H1 (cell line): ENCODE measurements around the gene SNRNP40. TPM values are rescaled to one million over a fixed set of nuclear protein-coding genes. Genes with fewer than 3 reads are reported as not detected.
A peak's percentile ranks its signal among the peaks of the same experiment; 100 is the strongest.

Source experiments
- CTCF ChIA-PET: fragments of 300-600 bp; sonication (Branson Sonifier 250); formaldehyde crosslinking; loops from one replicate; lab custom pipeline; 2021; ENCODE audit not compliant: partially characterized antibody; lab: Charles Lee
- POLR2A ChIA-PET: fragments of 300-600 bp; sonication (Branson Sonifier 250); formaldehyde crosslinking; loops from one replicate; lab custom pipeline; 2021; ENCODE audit warnings: inconsistent platforms; ENCODE audit not compliant: partially characterized antibody; lab: Charles Lee
- DNase-seq, 2 experiments: peaks; one replicate each; pipeline versions ENCODE4 v3.0.0 to v3.0.0-alpha.2; 2010 to 2022; ENCODE audit warnings: low spot score in 2 of 2, low read depth in 1 of 2, mixed read lengths in 1 of 2
- FAIRE-seq: peaks from 2 replicates; lab custom pipeline; 2011; peaks lifted over from hg19 to GRCh38; lab: Jason Lieb, UNC
- H2AFZ ChIP-seq: 2 replicates; pipeline ENCODE4 v1.8.1; 2012; ENCODE audit warnings: low read length, inconsistent platforms
- H2AK5ac ChIP-seq: 2 replicates; pipeline ENCODE4 v1.6.1; 2013; ENCODE audit warnings: low read depth, low read length
- H2BK120ac ChIP-seq: replicated peaks from 2 replicates; pipeline ENCODE3; 2013; ENCODE audit warnings: low read depth, low read length, inconsistent platforms
- H2BK12ac ChIP-seq: 2 replicates; pipeline ENCODE4 v1.6.1; 2013; ENCODE audit warnings: low read depth, low read length
- H2BK15ac ChIP-seq: 2 replicates; pipeline ENCODE4 v1.6.1; 2013; ENCODE audit warnings: low read length
- H2BK20ac ChIP-seq: 2 replicates; pipeline ENCODE4 v1.6.1; 2013; ENCODE audit warnings: low read length
- H2BK5ac ChIP-seq: 2 replicates; pipeline ENCODE4 v1.6.1; 2013; ENCODE audit warnings: low read depth, low read length
- H3K14ac ChIP-seq: 2 replicates; pipeline ENCODE4 v1.6.1; 2013; ENCODE audit warnings: inconsistent platforms; ENCODE audit not compliant: insufficient read length
- H3K18ac ChIP-seq: 2 replicates; pipeline ENCODE4 v1.6.1; 2013; ENCODE audit warnings: low read length; ENCODE audit errors: extremely low read depth
- H3K23ac ChIP-seq: 2 replicates; pipeline ENCODE4 v1.6.1; 2013; ENCODE audit warnings: inconsistent platforms; ENCODE audit not compliant: insufficient read length
- H3K23me2 ChIP-seq: 2 replicates; pipeline ENCODE4 v1.6.1; 2013; ENCODE audit warnings: low read depth, low read length
- H3K27ac ChIP-seq: 2 replicates; pipeline ENCODE4 v1.6.1; 2011; ENCODE audit warnings: low read depth, low read length, inconsistent platforms
- H3K27me3 ChIP-seq, 4 experiments: replicated peaks in 1 of 4; 1 replicate in 1 of 4; 2 replicates in 3 of 4; pipeline versions ENCODE4 v1.6.1 to v1.8.1; 2011 to 2013; ENCODE audit warnings: low read length in 3 of 4, mild to moderate bottlenecking in 3 of 4, inconsistent platforms in 2 of 4, mixed read lengths in 2 of 4, moderate library complexity in 1 of 4; ENCODE audit not compliant: control insufficient read depth in 3 of 4, insufficient read depth in 3 of 4; ENCODE audit errors: extremely low read depth in 1 of 4
- H3K36me3 ChIP-seq, 4 experiments: 2 replicates each; pipeline versions ENCODE4 v1.6.1 to v1.8.1; 2011 to 2013; ENCODE audit warnings: mild to moderate bottlenecking in 4 of 4, low read length in 3 of 4, moderate library complexity in 2 of 4, control low read depth in 1 of 4, inconsistent platforms in 1 of 4; ENCODE audit not compliant: insufficient read depth in 4 of 4, control insufficient read depth in 2 of 4
- H3K4ac ChIP-seq: replicated peaks from 2 replicates; pipeline ENCODE3; 2013; ENCODE audit warnings: low read length, low read depth, mixed read lengths, inconsistent platforms; ENCODE audit not compliant: insufficient read length
- H3K4me1 ChIP-seq, 4 experiments: replicated peaks in 1 of 4; 1 replicate in 1 of 4; 2 replicates in 3 of 4; pipeline versions ENCODE4 v1.6.1 to v1.8.1; 2011 to 2013; ENCODE audit warnings: low read length in 3 of 4, inconsistent platforms in 2 of 4, mixed read lengths in 1 of 4; ENCODE audit not compliant: insufficient read depth in 4 of 4, control insufficient read depth in 3 of 4
- H3K4me2 ChIP-seq, 2 experiments: 2 replicates each; pipeline versions ENCODE4 v1.6.1 to v1.8.1; 2011 to 2013; ENCODE audit warnings: low read depth in 2 of 2, low read length in 2 of 2, control low read depth in 1 of 2, inconsistent platforms in 1 of 2, mild to moderate bottlenecking in 1 of 2; ENCODE audit not compliant: insufficient read depth in 1 of 2
- H3K4me3 ChIP-seq, 4 experiments: fragments of 200-600, 300-600 bp in 1 of 4; sonication (generic), shearing (Covaris generic), sonication (Bioruptor Twin) in 1 of 4; 2 replicates each; pipeline versions ENCODE4 v1.5.1 to v1.8.1; 2011 to 2016; ENCODE audit warnings: low read length in 4 of 4, low read depth in 3 of 4, control low read depth in 2 of 4, inconsistent platforms in 2 of 4, mild to moderate bottlenecking in 2 of 4, mixed read lengths in 1 of 4, moderate library complexity in 1 of 4; ENCODE audit not compliant: insufficient read depth in 2 of 4; ENCODE audit errors: extremely low read depth in 1 of 4
- H3K56ac ChIP-seq: replicated peaks from 2 replicates; pipeline ENCODE3; 2013; ENCODE audit warnings: low read depth, mild to moderate bottlenecking, mixed read lengths, low read length, inconsistent platforms; ENCODE audit not compliant: insufficient read length
- H3K79me1 ChIP-seq: 2 replicates; pipeline ENCODE4 v1.6.1; 2013; ENCODE audit warnings: low read depth, low read length, control low read depth
- H3K79me2 ChIP-seq, 2 experiments: 2 replicates each; pipeline versions ENCODE4 v1.6.1 to v1.8.1; 2012 to 2013; ENCODE audit warnings: low read length in 2 of 2, mild to moderate bottlenecking in 2 of 2, inconsistent platforms in 1 of 2; ENCODE audit not compliant: insufficient read depth in 2 of 2, control insufficient read depth in 1 of 2
- H3K9ac ChIP-seq, 4 experiments: replicated peaks in 1 of 4; 1 replicate in 1 of 4; 2 replicates in 3 of 4; pipeline versions ENCODE4 v1.6.1 to v1.8.1; 2011 to 2013; ENCODE audit warnings: low read depth in 3 of 4, low read length in 3 of 4, control low read depth in 2 of 4, mild to moderate bottlenecking in 2 of 4, moderate library complexity in 2 of 4, inconsistent platforms in 1 of 4; ENCODE audit errors: extremely low read depth in 1 of 4
- H3K9me3 ChIP-seq, 2 experiments: 2 replicates each; pipeline versions ENCODE4 v1.6.1 to v1.8.1; 2012 to 2013; ENCODE audit warnings: mild to moderate bottlenecking in 2 of 2, moderate library complexity in 2 of 2, control low read depth in 1 of 2, inconsistent platforms in 1 of 2, low read depth in 1 of 2, low read length in 1 of 2, mixed read lengths in 1 of 2; ENCODE audit not compliant: insufficient read depth in 2 of 2
- H4K20me1 ChIP-seq, 2 experiments: replicated peaks in 1 of 2; 2 replicates each; pipeline versions ENCODE3 to v1.8.1; 2011 to 2013; ENCODE audit warnings: inconsistent platforms in 2 of 2, low read length in 2 of 2, mild to moderate bottlenecking in 1 of 2; ENCODE audit not compliant: insufficient read depth in 2 of 2, control insufficient read depth in 1 of 2
- H4K5ac ChIP-seq: 2 replicates; pipeline ENCODE4 v1.6.1; 2013; ENCODE audit warnings: low read length, low read depth, mixed read lengths, inconsistent platforms; ENCODE audit not compliant: insufficient read length
- H4K8ac ChIP-seq: 2 replicates; pipeline ENCODE4 v1.8.0; 2013; ENCODE audit warnings: mild to moderate bottlenecking, moderate library complexity, low read length, inconsistent platforms; ENCODE audit not compliant: insufficient read depth; ENCODE audit errors: extremely low read depth
- H4K91ac ChIP-seq: replicated peaks from 2 replicates; pipeline ENCODE3; 2013; ENCODE audit warnings: low read length, mixed read lengths, inconsistent platforms; ENCODE audit not compliant: insufficient read length
- ATF2 ChIP-seq: IDR thresholded peaks from 2 replicates; pipeline ENCODE4 v1.6.1; 2012; ENCODE audit warnings: low read length, inconsistent platforms
- CEBPB ChIP-seq: IDR thresholded peaks from 2 replicates; pipeline ENCODE4 v1.6.1; 2012; ENCODE audit warnings: low read depth, low read length
- JUN ChIP-seq: IDR thresholded peaks from 2 replicates; pipeline ENCODE4 v1.6.1; 2011; ENCODE audit warnings: low read depth, mild to moderate bottlenecking, improper control_type of control experiment, low read length
- SIRT6 ChIP-seq: IDR thresholded peaks from one replicate; pipeline ENCODE4 v1.7.1; 2012; ENCODE audit warnings: low read length, inconsistent platforms
- TAF1 ChIP-seq: IDR thresholded peaks from 2 replicates; pipeline ENCODE4 v1.6.1; 2011; ENCODE audit warnings: mild to moderate bottlenecking, low read depth, low read length
- TAF7 ChIP-seq: optimal IDR thresholded peaks from 2 replicates; pipeline ENCODE3; 2011; ENCODE audit warnings: low read depth, mild to moderate bottlenecking, inconsistent platforms, low read length, moderate library complexity, borderline replicate concordance
- TBP ChIP-seq: IDR thresholded peaks from 2 replicates; pipeline ENCODE4 v1.6.1; 2011; ENCODE audit warnings: low read depth, low read length, improper control_type of control experiment
- YY1 ChIP-seq: IDR thresholded peaks from 2 replicates; pipeline ENCODE4 v1.6.1; 2011; ENCODE audit warnings: low read depth, mild to moderate bottlenecking, low read length
- WGBS, 2 experiments: shearing (Covaris generic) in 1 of 2; methylation state at CpG; one replicate each; pipeline versions ENCODE4 v1.1.6 to v1.1.7; 2013 to 2015; ENCODE audit warnings: low lambda C conversion rate in 2 of 2, mixed read lengths in 2 of 2, inconsistent platforms in 1 of 2, low coverage in 1 of 2, missing lambda C conversion rate in 1 of 2; ENCODE audit not compliant: insufficient replicate concordance in 2 of 2, insufficient coverage in 1 of 2, insufficient read length in 1 of 2; ENCODE audit errors: extremely low coverage in 1 of 2, missing lambda C conversion rate in 1 of 2; 5-methylcytosine and 5-hydroxymethylcytosine counted together
- polyA plus RNA-seq, 7 experiments: library from polyadenylated mRNA; depleted of rRNA in 3 of 7; stranded (reverse) in 5 of 7; unstranded in 2 of 7; fragments of >200 nt in 5 of 7; fragments of 200-250 nt in 2 of 7; gene quantifications; 1 replicate in 5 of 7; 2 replicates in 1 of 7; 4 replicates in 1 of 7; pipeline versions ENCODE4 v1.2.1 to v1.2.3, GENCODE V29; 2011 to 2013; ENCODE audit warnings: missing spikeins in 2 of 7, mixed read lengths in 2 of 7
- total RNA-seq: library from RNA; stranded (reverse); fragmentation: NEBNext Ultra II Directional; extraction: Animal tissue kit (Norgen Biotek cat#: 25700); gene quantifications from 2 replicates; pipeline ENCODE4 v1.2.1, GENCODE V29; 2021

SNRNP40 gene
- total and polyA plus RNA-seq, 2 of the 8 experiments (the other 6 are each of a cell fraction or from before 2014, with no cell fraction given) = 97.4 to 113 TPM

DNA sequence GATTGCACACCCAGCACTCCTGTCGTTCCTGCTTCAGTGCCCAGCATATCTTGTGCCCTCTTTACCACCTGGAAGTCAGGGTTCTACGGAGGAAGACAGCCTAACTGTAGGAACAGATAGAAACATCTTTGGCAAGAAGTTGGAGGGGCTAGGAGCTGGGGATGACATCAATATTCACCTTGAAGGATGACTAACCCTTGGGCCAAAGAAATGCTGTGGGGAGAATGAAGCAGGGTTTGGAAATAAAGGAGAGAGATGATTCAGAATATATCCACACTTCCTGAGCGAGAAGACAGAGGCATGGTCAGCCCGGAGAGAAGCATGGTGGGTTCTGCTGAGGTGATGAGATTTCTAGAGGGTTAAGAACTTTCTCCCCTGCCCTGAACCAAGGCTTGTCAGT, 52.3 kb downstream of the SNRNP40 start:
- H2BK12ac ChIP-seq = no peak overlapping the region
- no peak overlapping the region for H3K56ac ChIP-seq
- no peak overlapping the region for H3K9ac ChIP-seq
- 93% methylated on average over 4 of the region's 4 CpGs; no CpG with 5 or more reads in 1 of the 2 experiments for WGBS, 2 experiments
- H4K5ac ChIP-seq = no peak overlapping the region
- FAIRE-seq (peak; percentile 24), DNase-seq (no peak)
- H3K4me1 ChIP-seq = peaks cover 0 to 7% (median 4%) of the 10 kb centered on the region in 4 experiments; a peak in 5 of 7 replicates
- no peaks in the 10 kb centered on the region for H3K79me1 ChIP-seq
- no peak overlapping the region for H3K4ac ChIP-seq
- H4K8ac ChIP-seq = no peak overlapping the region
- TF ChIP-seq TAF7 (no peak), JUN (no peak), CEBPB (no peak), TAF1 (no peak), ATF2 (no peak), SIRT6 (no peak), TBP (no peak), YY1 (no peak)
- no peaks in the 10 kb centered on the region for H4K20me1 ChIP-seq
- CTCF ChIA-PET = interaction anchor here (0.6 to 6.1 kb wide), 6 partner anchors 9 to 151 kb away, joined by 3 to 49 read pairs (median 4); no protein-coding TSS in a partner anchor
- H3K79me2 ChIP-seq = no peaks in the 10 kb centered on the region
- POLR2A ChIA-PET = interaction anchor here (1.2 to 1.5 kb wide), 2 partner anchors 11 to 52 kb away, joined by 4 to 5 read pairs; partner anchors contain the start of genes SNRNP40 and ZCCHC17
- no peak overlapping the region for H2AFZ ChIP-seq
- peaks cover 0 to 10% (median 4%) of the 10 kb centered on the region in 4 experiments; a peak in 5 of 7 replicates for H3K27me3 ChIP-seq
- no peak overlapping the region for H3K23ac ChIP-seq
- H3K4me2 ChIP-seq = no peak overlapping the region
- no peaks in the 10 kb centered on the region for H3K36me3 ChIP-seq
- H3K18ac ChIP-seq = no peak overlapping the region
- no peak overlapping the region for H4K91ac ChIP-seq
- no peak overlapping the region for H3K14ac ChIP-seq
- no peak overlapping the region for H2BK120ac ChIP-seq
- no peak overlapping the region for H3K4me3 ChIP-seq
- no peak overlapping the region for H3K27ac ChIP-seq
- no peak overlapping the region for H2BK15ac ChIP-seq
- H3K23me2 ChIP-seq = peaks cover 3% of the 10 kb centered on the region
- H2BK5ac ChIP-seq = no peak overlapping the region
- no peak overlapping the region for H2AK5ac ChIP-seq
- no peak overlapping the region for H2BK20ac ChIP-seq
- no peaks in the 10 kb centered on the region for H3K9me3 ChIP-seq
